ENCODE measurements around the gene TSNAXIP1. TPM values are rescaled to one million over a fixed set of nuclear protein-coding genes. Genes with fewer than 3 reads are reported as not detected.
A peak's percentile ranks its signal among the peaks of the same experiment; 100 is the strongest.

Gene TSNAXIP1
- total and polyA plus RNA-seq, 9 of the 15 experiments (the other 6 are each of a cell fraction or from before 2014, with no cell fraction given) = 0.03 to 0.24 (median 0.11) TPM; not detected in 4

- TF ChIP-seq, protein P1, sequence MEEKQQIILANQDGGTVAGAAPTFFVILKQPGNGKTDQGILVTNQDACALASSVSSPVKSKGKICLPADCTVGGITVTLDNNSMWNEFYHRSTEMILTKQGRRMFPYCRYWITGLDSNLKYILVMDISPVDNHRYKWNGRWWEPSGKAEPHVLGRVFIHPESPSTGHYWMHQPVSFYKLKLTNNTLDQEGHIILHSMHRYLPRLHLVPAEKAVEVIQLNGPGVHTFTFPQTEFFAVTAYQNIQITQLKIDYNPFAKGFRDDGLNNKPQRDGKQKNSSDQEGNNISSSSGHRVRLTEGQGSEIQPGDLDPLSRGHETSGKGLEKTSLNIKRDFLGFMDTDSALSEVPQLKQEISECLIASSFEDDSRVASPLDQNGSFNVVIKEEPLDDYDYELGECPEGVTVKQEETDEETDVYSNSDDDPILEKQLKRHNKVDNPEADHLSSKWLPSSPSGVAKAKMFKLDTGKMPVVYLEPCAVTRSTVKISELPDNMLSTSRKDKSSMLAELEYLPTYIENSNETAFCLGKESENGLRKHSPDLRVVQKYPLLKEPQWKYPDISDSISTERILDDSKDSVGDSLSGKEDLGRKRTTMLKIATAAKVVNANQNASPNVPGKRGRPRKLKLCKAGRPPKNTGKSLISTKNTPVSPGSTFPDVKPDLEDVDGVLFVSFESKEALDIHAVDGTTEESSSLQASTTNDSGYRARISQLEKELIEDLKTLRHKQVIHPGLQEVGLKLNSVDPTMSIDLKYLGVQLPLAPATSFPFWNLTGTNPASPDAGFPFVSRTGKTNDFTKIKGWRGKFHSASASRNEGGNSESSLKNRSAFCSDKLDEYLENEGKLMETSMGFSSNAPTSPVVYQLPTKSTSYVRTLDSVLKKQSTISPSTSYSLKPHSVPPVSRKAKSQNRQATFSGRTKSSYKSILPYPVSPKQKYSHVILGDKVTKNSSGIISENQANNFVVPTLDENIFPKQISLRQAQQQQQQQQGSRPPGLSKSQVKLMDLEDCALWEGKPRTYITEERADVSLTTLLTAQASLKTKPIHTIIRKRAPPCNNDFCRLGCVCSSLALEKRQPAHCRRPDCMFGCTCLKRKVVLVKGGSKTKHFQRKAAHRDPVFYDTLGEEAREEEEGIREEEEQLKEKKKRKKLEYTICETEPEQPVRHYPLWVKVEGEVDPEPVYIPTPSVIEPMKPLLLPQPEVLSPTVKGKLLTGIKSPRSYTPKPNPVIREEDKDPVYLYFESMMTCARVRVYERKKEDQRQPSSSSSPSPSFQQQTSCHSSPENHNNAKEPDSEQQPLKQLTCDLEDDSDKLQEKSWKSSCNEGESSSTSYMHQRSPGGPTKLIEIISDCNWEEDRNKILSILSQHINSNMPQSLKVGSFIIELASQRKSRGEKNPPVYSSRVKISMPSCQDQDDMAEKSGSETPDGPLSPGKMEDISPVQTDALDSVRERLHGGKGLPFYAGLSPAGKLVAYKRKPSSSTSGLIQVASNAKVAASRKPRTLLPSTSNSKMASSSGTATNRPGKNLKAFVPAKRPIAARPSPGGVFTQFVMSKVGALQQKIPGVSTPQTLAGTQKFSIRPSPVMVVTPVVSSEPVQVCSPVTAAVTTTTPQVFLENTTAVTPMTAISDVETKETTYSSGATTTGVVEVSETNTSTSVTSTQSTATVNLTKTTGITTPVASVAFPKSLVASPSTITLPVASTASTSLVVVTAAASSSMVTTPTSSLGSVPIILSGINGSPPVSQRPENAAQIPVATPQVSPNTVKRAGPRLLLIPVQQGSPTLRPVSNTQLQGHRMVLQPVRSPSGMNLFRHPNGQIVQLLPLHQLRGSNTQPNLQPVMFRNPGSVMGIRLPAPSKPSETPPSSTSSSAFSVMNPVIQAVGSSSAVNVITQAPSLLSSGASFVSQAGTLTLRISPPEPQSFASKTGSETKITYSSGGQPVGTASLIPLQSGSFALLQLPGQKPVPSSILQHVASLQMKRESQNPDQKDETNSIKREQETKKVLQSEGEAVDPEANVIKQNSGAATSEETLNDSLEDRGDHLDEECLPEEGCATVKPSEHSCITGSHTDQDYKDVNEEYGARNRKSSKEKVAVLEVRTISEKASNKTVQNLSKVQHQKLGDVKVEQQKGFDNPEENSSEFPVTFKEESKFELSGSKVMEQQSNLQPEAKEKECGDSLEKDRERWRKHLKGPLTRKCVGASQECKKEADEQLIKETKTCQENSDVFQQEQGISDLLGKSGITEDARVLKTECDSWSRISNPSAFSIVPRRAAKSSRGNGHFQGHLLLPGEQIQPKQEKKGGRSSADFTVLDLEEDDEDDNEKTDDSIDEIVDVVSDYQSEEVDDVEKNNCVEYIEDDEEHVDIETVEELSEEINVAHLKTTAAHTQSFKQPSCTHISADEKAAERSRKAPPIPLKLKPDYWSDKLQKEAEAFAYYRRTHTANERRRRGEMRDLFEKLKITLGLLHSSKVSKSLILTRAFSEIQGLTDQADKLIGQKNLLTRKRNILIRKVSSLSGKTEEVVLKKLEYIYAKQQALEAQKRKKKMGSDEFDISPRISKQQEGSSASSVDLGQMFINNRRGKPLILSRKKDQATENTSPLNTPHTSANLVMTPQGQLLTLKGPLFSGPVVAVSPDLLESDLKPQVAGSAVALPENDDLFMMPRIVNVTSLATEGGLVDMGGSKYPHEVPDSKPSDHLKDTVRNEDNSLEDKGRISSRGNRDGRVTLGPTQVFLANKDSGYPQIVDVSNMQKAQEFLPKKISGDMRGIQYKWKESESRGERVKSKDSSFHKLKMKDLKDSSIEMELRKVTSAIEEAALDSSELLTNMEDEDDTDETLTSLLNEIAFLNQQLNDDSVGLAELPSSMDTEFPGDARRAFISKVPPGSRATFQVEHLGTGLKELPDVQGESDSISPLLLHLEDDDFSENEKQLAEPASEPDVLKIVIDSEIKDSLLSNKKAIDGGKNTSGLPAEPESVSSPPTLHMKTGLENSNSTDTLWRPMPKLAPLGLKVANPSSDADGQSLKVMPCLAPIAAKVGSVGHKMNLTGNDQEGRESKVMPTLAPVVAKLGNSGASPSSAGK (IDR thresholded peaks at IDR 0.05) = no peak
- peak; percentile 67; the same call in 1 of the 2 replicates for TF ChIP-seq NR2C2 (CRISPR knock-in tag; IDR thresholded peaks at IDR 0.05)
- peak; percentile 88 for TF ChIP-seq NR2C2 (tag; IDR thresholded peaks at IDR 0.05)
- no peak for TF ChIP-seq IRF2 (CRISPR knock-in tag; IDR thresholded peaks at IDR 0.05)
- peak in 1 of 2 experiments; percentile 99; a peak in 2 of 4 replicates for TF ChIP-seq TRIM24 (IDR thresholded peaks at IDR 0.05)
- TF ChIP-seq ZNF134 (CRISPR knock-in tag; conservative IDR thresholded peaks at IDR 0.05) = no peak
- TF ChIP-seq SRSF7 (optimal IDR thresholded peaks at IDR 0.05; ENCODE audit: low read depth, low read length) = no peak
- TF ChIP-seq SRSF9 (IDR thresholded peaks at IDR 0.05; ENCODE audit: borderline replicate concordance, low read depth, low read length) = no peak
- no peak for TF ChIP-seq MCM5 (IDR thresholded peaks at IDR 0.05; ENCODE audit: low read depth)
- TF ChIP-seq CBX1 (IDR thresholded peaks at IDR 0.05; ENCODE audit: low read depth) = peak; percentile 67; the same call in 1 of the 2 replicates
- no peak for TF ChIP-seq HES1 (IDR thresholded peaks at IDR 0.05; ENCODE audit: low read depth)
- TF ChIP-seq SPI1 (IDR thresholded peaks at IDR 0.05; ENCODE audit: borderline replicate concordance, low read depth, low read length) = no peak
- peak; percentile 98 for TF ChIP-seq XRCC5 (IDR thresholded peaks at IDR 0.05; ENCODE audit: low read depth, low read length)
- TF ChIP-seq TAF7 (tag; IDR thresholded peaks at IDR 0.05) = no peak
Measured at GRCh38 chr16:67872631-67873434, 66.1 kb downstream of the TSNAXIP1 start, which contains the start of gene EDC4 (continued).

Measured in K562 (cell line).